ENCODE results near the gene APOA5. TPM values are rescaled to one million over a fixed set of nuclear protein-coding genes. Genes with fewer than 3 reads are reported as not detected.

The APOA5 gene
- polyA plus RNA-seq, 2 of the 4 experiments (the other 2 are of a cell fraction): not detected

DNA sequence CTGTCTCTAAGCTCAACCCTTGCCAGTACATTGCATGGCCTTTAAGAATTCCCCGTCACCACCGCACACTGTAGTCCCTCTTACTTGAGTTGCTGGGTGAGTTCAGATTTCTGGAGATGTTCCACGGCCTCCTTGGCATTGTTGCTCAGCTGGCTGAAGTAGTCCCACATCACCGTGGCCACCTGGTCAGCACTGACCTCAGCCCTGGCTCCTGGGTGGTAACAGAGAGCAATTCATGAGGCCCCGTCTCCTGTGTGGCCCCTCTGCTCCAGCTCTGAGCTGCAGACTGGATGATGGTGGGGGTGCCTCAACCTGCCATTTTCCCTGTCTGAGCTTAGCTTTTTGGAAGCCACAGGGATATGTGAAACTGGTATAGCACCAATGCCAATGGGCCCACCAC is 30.9 kb upstream of the APOA5 start:
- ChIA-PET CTCF (interaction anchor here (2.4 kb wide), 1 partner anchor 13 kb away, joined by 9 read pairs; no protein-coding TSS in a partner anchor), POLR2A (interaction anchor here (1.0 kb wide), 1 partner anchor 36 kb away, joined by 3 read pairs; no protein-coding TSS in a partner anchor)
- no peak for DNase-seq (ENCODE audit: low read depth in 1 of 2, low spot score in 1 of 2)
- FAIRE-seq: no peak
- Histone ChIP-seq H3K27ac (no peak overlapping the region), H3K4me3 (no peak overlapping the region), H3K4me2 (no peak overlapping the region), H3K4me1 (no peaks in the 10 kb centered on the region), H3K9me3 (no peaks in the 10 kb centered on the region)
- ATAC-seq: no peak
- 69% methylated on average over 4 of the region's 5 CpGs for WGBS (ENCODE audit: missing lambda C conversion rate)
- TF ChIP-seq CBX8 (IDR thresholded peaks at IDR 0.05) (no peak), RNF2 (IDR thresholded peaks at IDR 0.05; ENCODE audit: borderline replicate concordance, low read depth) (no peak), TFCP2L1 (CRISPR knock-in tag; IDR thresholded peaks at IDR 0.05) (no peak), POLR2A (IDR thresholded peaks at IDR 0.05; ENCODE audit: low read length) (no peak)
- TF ChIP-seq, protein P1, sequence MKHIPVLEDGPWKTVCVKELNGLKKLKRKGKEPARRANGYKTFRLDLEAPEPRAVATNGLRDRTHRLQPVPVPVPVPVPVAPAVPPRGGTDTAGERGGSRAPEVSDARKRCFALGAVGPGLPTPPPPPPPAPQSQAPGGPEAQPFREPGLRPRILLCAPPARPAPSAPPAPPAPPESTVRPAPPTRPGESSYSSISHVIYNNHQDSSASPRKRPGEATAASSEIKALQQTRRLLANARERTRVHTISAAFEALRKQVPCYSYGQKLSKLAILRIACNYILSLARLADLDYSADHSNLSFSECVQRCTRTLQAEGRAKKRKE (CRISPR knock-in tag; IDR thresholded peaks at IDR 0.05; ENCODE audit: low read depth): no peak

DNA sequence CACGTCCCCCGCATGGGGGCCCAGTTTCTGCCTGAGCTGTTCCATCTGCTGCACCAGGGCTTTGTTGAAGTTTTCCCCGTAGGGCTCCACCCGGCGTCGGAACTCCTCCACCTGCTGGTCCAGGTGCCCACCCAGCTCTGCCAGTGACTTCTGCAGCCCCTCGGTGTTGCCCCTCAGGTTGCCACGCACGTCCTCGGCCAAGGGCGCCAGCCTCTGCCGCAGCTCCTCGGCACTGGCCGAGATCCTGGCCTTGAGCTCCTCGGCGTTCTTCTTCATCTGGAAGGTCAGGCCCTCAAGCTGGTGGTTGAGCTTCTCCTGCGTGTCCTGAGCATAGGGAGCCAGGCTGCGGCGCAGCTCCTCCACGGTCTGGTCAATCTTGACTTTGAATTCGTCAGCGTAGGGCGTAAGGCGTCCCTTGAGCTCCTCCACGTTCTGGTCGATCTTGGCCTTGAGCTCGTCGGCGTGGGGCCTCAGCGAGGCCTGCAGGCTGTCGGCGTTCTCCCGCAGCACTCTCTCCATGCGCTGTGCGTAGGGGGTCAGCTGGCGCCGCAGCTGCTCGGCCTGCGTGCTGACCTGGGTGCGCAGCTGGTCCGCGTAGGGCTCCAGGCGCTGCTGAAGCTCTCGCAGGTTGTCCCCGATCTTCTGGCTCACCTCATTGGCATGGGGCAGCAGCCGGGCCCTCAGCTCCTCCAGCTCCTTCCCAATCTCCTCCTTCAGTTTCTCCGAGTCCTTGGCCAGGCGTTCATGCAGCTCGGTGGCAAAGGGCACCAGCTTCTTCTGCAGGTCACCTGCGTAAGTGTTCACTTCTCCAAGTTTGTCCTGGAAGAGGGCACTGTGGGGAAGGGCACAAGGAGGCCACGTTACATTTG is 29.6 kb upstream of the APOA5 start:
- FAIRE-seq: no peak
- ATAC-seq: no peak
- DNase-seq (ENCODE audit: low read depth in 1 of 2, low spot score in 1 of 2): no peak
- no peak for TF ChIP-seq CHD4 (IDR thresholded peaks at IDR 0.05; ENCODE audit: borderline replicate concordance)
- TF ChIP-seq HEYL (CRISPR knock-in tag; IDR thresholded peaks at IDR 0.05): no peak
- no peak for TF ChIP-seq MAZ (IDR thresholded peaks at IDR 0.05; ENCODE audit: borderline replicate concordance, low read depth, low read length)
- TF ChIP-seq TFCP2L1 (CRISPR knock-in tag; IDR thresholded peaks at IDR 0.05): no peak
- TF ChIP-seq ZNF302 (CRISPR knock-in tag; IDR thresholded peaks at IDR 0.05): no peak
- TF ChIP-seq NR3C1 (IDR thresholded peaks at IDR 0.05): no peak
- TF ChIP-seq CHD2 (IDR thresholded peaks at IDR 0.05; ENCODE audit: low read length, partially characterized antibody): no peak
- TF ChIP-seq ZC3H11A (IDR thresholded peaks at IDR 0.05): no peak
- TF ChIP-seq, protein P2, sequence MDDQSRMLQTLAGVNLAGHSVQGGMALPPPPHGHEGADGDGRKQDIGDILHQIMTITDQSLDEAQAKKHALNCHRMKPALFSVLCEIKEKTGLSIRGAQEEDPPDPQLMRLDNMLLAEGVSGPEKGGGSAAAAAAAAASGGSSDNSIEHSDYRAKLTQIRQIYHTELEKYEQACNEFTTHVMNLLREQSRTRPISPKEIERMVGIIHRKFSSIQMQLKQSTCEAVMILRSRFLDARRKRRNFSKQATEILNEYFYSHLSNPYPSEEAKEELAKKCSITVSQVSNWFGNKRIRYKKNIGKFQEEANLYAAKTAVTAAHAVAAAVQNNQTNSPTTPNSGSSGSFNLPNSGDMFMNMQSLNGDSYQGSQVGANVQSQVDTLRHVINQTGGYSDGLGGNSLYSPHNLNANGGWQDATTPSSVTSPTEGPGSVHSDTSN (IDR thresholded peaks at IDR 0.05): no peak
- no peak for TF ChIP-seq RAD21 (conservative IDR thresholded peaks at IDR 0.05 in 1 of 2, IDR thresholded peaks at IDR 0.05 in 1 of 2)
- TF ChIP-seq EHMT2 (IDR thresholded peaks at IDR 0.05; ENCODE audit: low read depth): no peak
- TF ChIP-seq RCOR1 (IDR thresholded peaks at IDR 0.05; ENCODE audit: low read depth, low read length): no peak
- TF ChIP-seq POLR2AphosphoS2 (conservative IDR thresholded peaks at IDR 0.05; ENCODE audit: low read length): no peak
- TF ChIP-seq GATA3 (IDR thresholded peaks at IDR 0.05; ENCODE audit: borderline replicate concordance): no peak
- no peak for TF ChIP-seq HOXB5 (CRISPR knock-in tag; IDR thresholded peaks at IDR 0.05)
- TF ChIP-seq, protein P3, sequence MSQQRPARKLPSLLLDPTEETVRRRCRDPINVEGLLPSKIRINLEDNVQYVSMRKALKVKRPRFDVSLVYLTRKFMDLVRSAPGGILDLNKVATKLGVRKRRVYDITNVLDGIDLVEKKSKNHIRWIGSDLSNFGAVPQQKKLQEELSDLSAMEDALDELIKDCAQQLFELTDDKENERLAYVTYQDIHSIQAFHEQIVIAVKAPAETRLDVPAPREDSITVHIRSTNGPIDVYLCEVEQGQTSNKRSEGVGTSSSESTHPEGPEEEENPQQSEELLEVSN (IDR thresholded peaks at IDR 0.05; ENCODE audit: borderline replicate concordance, low read depth): no peak
- TF ChIP-seq JUNB (IDR thresholded peaks at IDR 0.05): no peak
- no peak for TF ChIP-seq HOXA7 (CRISPR knock-in tag; IDR thresholded peaks at IDR 0.05)
- TF ChIP-seq, protein P4, sequence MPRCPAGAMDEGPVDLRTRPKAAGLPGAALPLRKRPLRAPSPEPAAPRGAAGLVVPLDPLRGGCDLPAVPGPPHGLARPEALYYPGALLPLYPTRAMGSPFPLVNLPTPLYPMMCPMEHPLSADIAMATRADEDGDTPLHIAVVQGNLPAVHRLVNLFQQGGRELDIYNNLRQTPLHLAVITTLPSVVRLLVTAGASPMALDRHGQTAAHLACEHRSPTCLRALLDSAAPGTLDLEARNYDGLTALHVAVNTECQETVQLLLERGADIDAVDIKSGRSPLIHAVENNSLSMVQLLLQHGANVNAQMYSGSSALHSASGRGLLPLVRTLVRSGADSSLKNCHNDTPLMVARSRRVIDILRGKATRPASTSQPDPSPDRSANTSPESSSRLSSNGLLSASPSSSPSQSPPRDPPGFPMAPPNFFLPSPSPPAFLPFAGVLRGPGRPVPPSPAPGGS (IDR thresholded peaks at IDR 0.05): no peak
- TF ChIP-seq CBX2 (IDR thresholded peaks at IDR 0.05; ENCODE audit: borderline replicate concordance, low read depth): no peak
- H3K4me1 ChIP-seq: no peaks in the 10 kb centered on the region
- H3K4me2 ChIP-seq: no peak overlapping the region
- 81% methylated on average over 23 of the region's 51 CpGs for WGBS (ENCODE audit: missing lambda C conversion rate)
- CTCF ChIA-PET: interaction anchor here (0.6 to 2.1 kb wide), 7 partner anchors 9 to 202 kb away, joined by 3 to 7 read pairs (median 3); no protein-coding TSS in a partner anchor
- POLR2A ChIA-PET: no interaction called here
- no peaks in the 10 kb centered on the region for H3K9me3 ChIP-seq
- no peak overlapping the region for H3K27ac ChIP-seq
- no peak overlapping the region for H3K4me3 ChIP-seq
